A673 (cell line): Measurements from ENCODE around the gene EIF3J.

Experiments
- EZH2 ChIP-seq: fragments of 200-600 bp; sonication (generic); IDR thresholded peaks from 2 replicates; pipeline ENCODE4 v1.6.1; 2017; ENCODE audit warnings: borderline replicate concordance, low read depth, mild to moderate bottlenecking, mixed read lengths, antibody characterized with exemption, low read length; ENCODE audit not compliant: poor library complexity, severe bottlenecking
- TF ChIP-seq, protein P1 (sequence below): fragments of 300-800, 200-600 bp; sonication (generic); conservative IDR thresholded peaks from 2 replicates; pipeline ENCODE4 v1.5.1; 2017; ENCODE audit warnings: low read depth, mild to moderate bottlenecking, antibody characterized with exemption, low read length, moderate library complexity, mixed read lengths

DNA sequence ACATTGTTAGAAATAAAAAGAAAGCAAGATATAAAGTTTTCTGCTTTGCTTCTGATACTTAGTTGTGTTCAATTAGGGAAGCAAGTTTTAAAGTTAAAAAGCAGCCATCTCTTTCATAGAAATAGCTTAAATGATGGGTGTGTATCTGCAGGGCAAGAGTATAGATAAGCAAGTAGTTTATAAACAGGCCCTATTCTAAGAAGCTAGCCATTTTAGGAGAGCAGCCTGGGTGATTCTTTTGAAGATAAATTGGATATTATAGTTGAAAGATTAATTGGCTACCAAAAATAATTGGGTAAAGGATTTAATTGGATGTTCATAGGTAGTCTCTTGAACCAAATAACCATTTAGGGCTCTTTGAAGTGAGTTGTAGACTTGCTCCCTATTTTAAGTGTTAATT is 5.6 kb downstream of the EIF3J start:
- TF ChIP-seq, protein P1, sequence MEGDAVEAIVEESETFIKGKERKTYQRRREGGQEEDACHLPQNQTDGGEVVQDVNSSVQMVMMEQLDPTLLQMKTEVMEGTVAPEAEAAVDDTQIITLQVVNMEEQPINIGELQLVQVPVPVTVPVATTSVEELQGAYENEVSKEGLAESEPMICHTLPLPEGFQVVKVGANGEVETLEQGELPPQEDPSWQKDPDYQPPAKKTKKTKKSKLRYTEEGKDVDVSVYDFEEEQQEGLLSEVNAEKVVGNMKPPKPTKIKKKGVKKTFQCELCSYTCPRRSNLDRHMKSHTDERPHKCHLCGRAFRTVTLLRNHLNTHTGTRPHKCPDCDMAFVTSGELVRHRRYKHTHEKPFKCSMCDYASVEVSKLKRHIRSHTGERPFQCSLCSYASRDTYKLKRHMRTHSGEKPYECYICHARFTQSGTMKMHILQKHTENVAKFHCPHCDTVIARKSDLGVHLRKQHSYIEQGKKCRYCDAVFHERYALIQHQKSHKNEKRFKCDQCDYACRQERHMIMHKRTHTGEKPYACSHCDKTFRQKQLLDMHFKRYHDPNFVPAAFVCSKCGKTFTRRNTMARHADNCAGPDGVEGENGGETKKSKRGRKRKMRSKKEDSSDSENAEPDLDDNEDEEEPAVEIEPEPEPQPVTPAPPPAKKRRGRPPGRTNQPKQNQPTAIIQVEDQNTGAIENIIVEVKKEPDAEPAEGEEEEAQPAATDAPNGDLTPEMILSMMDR: no peak
- TF ChIP-seq EZH2: no peak
